Endothelial cell of umbilical vein (primary cell): ENCODE results near the gene MKLN1. TPM values are rescaled to one million over a fixed set of nuclear protein-coding genes. Genes with fewer than 3 reads are reported as not detected.

ENCODE experiments used
- BruUV-seq: library from RNA; stranded (reverse); fragments of 400-500 nt; replicated peaks from 2 replicates; lab custom pipeline; 2021; lab: Mats Ljungman, UMichigan
- CTCF ChIA-PET: fragments of 300-600, 350-600 bp; sonication (Branson Sonifier 250); formaldehyde crosslinking; loops from one replicate; lab custom pipeline; 2021; ENCODE audit warnings: antibody characterized with exemption, inconsistent platforms; lab: Charles Lee
- POLR2A ChIA-PET: fragments of 300-600, 350-600 bp; sonication (Branson Sonifier 250); formaldehyde crosslinking; loops from one replicate; lab custom pipeline; 2021; ENCODE audit warnings: antibody characterized with exemption, inconsistent platforms; lab: Charles Lee
- DNase-seq: peaks from one replicate; pipeline ENCODE4 v3.0.0-alpha.2; 2011; ENCODE audit warnings: low read depth, low spot score
- FAIRE-seq: peaks from 2 replicates; lab custom pipeline; 2011; peaks lifted over from hg19 to GRCh38; lab: Jason Lieb, UNC
- H2AFZ ChIP-seq: 2 replicates; pipeline ENCODE4 v1.6.0; 2012; ENCODE audit warnings: low read depth, low read length, control low read depth, inconsistent platforms
- H3K27ac ChIP-seq: 2 replicates; pipeline ENCODE4 v1.5.1; 2011; ENCODE audit warnings: low read depth, mild to moderate bottlenecking, control low read depth, low read length, moderate library complexity; ENCODE audit not compliant: insufficient read depth
- H3K27me3 ChIP-seq, 2 experiments: 2 replicates each; pipeline versions ENCODE4 v1.6.0 to v1.6.1; 2011; ENCODE audit warnings: low read length in 2 of 2, mixed read lengths in 1 of 2; ENCODE audit not compliant: control insufficient read depth in 2 of 2, insufficient read depth in 2 of 2
- H3K36me3 ChIP-seq, 2 experiments: 2 replicates in 1 of 2; 3 replicates in 1 of 2; pipeline ENCODE4 v1.5.1; 2011; ENCODE audit warnings: low read length in 2 of 2, mild to moderate bottlenecking in 1 of 2, moderate library complexity in 1 of 2; ENCODE audit not compliant: control insufficient read depth in 2 of 2, insufficient read depth in 2 of 2; ENCODE audit errors: extremely low read depth in 1 of 2
- H3K4me1 ChIP-seq: 3 replicates; pipeline ENCODE4 v1.5.1; 2011; ENCODE audit warnings: mild to moderate bottlenecking, low read length; ENCODE audit not compliant: control insufficient read depth, insufficient read depth; ENCODE audit errors: extremely low read depth
- H3K4me2 ChIP-seq: 2 replicates; pipeline ENCODE4 v1.6.1; 2011; ENCODE audit warnings: low read length, control low read depth, mixed read lengths; ENCODE audit not compliant: insufficient read depth
- H3K4me3 ChIP-seq, 3 experiments: fragments of 200-600 bp in 1 of 3; sonication (generic), shearing (Covaris generic) in 1 of 3; replicated peaks in 1 of 3; 2 replicates each; pipeline ENCODE4 v1.5.1; 2011 to 2016; ENCODE audit warnings: control low read depth in 3 of 3, low read length in 3 of 3, mild to moderate bottlenecking in 2 of 3, inconsistent platforms in 1 of 3, low read depth in 1 of 3, moderate library complexity in 1 of 3; ENCODE audit not compliant: insufficient read depth in 1 of 3
- H3K79me2 ChIP-seq: 2 replicates; pipeline ENCODE4 v1.6.0; 2012; ENCODE audit warnings: low read length, inconsistent platforms; ENCODE audit not compliant: control insufficient read depth, insufficient read depth
- H3K9ac ChIP-seq: replicated peaks from 2 replicates; pipeline ENCODE3; 2011; ENCODE audit warnings: low read length, control low read depth; ENCODE audit not compliant: insufficient read depth; ENCODE audit errors: extremely low read depth
- H3K9me1 ChIP-seq: replicated peaks from 3 replicates; pipeline ENCODE4 v1.6.0; 2011; ENCODE audit warnings: mild to moderate bottlenecking, low read length; ENCODE audit not compliant: control insufficient read depth, insufficient read depth; ENCODE audit errors: extremely low read depth
- H3K9me3 ChIP-seq: replicated peaks from 2 replicates; pipeline ENCODE4 v1.5.1; 2012; ENCODE audit warnings: low read length, inconsistent platforms; ENCODE audit not compliant: control insufficient read depth, insufficient read depth
- H4K20me1 ChIP-seq: replicated peaks from 2 replicates; pipeline ENCODE3; 2011; ENCODE audit warnings: mild to moderate bottlenecking, low read length; ENCODE audit not compliant: control insufficient read depth, insufficient read depth; ENCODE audit errors: extremely low read depth
- EZH2 ChIP-seq: IDR thresholded peaks from 2 replicates; pipeline ENCODE4 v1.6.1; 2012; ENCODE audit warnings: borderline replicate concordance, low read depth, mild to moderate bottlenecking, moderate library complexity, low read length, inconsistent platforms; ENCODE audit not compliant: severe bottlenecking
- FOS ChIP-seq: IDR thresholded peaks from 2 replicates; pipeline ENCODE4 v1.6.1; 2011; ENCODE audit warnings: mild to moderate bottlenecking, low read length, moderate library complexity, borderline replicate concordance; ENCODE audit not compliant: insufficient read depth
- GATA2 ChIP-seq: IDR thresholded peaks from 2 replicates; pipeline ENCODE4 v1.7.0; 2011; ENCODE audit warnings: low read depth, mild to moderate bottlenecking, moderate library complexity, mixed read lengths, low read length; ENCODE audit not compliant: insufficient read length, insufficient read depth
- JUN ChIP-seq: IDR thresholded peaks from 2 replicates; pipeline ENCODE4 v1.6.1; 2011; ENCODE audit warnings: borderline replicate concordance, low read depth; ENCODE audit not compliant: insufficient read length, insufficient read depth
- MYC ChIP-seq: IDR thresholded peaks from one replicate; pipeline ENCODE4 v1.6.1; 2011; ENCODE audit warnings: mild to moderate bottlenecking, low read depth, low read length
- POLR2A ChIP-seq: IDR thresholded peaks from 2 replicates; pipeline ENCODE4 v1.6.1; 2012; ENCODE audit warnings: low read depth, mild to moderate bottlenecking, control low read depth, low read length
- POLR2AphosphoS5 ChIP-seq: IDR thresholded peaks from 2 replicates; pipeline ENCODE4 v1.6.1; 2012; ENCODE audit warnings: low read depth, mild to moderate bottlenecking, control low read depth, low read length, moderate library complexity; ENCODE audit not compliant: insufficient read depth
- dilution Hi-C: fragments of 300-500 bp; cut with MboI; formaldehyde crosslinking; loops from one replicate; pipeline ENCODE4 v1.15.0; 2019; ENCODE audit warnings: low sequenced_read_pairs; ENCODE audit not compliant: extremely low pct_ligation_motif_present
- intact Hi-C: fragments of 100-400 bp; cut with micrococcal nuclease; formaldehyde crosslinking; loops from one replicate; pipeline ENCODE4 v1.10.0; 2022
- polyA plus RNA-seq, 4 experiments: library from polyadenylated mRNA; depleted of rRNA in 3 of 4; stranded (reverse) in 3 of 4; unstranded in 1 of 4; fragments of >200 nt; gene quantifications; 2 replicates each; pipeline versions ENCODE4 v1.2.1 to v1.2.3, GENCODE V29; 2011 to 2012; ENCODE audit warnings: missing spikeins in 1 of 4
- total RNA-seq: library from RNA; stranded (reverse); gene quantifications from 2 replicates; pipeline ENCODE4 v1.2.3, GENCODE V29; 2021
- TF ChIP-seq, protein P1 (sequence below), 2 donors: IDR thresholded peaks; 1 replicate in 1 of 2; 2 replicates in 1 of 2; pipeline ENCODE4 v1.5.1; 2011; ENCODE audit warnings: low read length in 2 of 2, mild to moderate bottlenecking in 2 of 2, moderate library complexity in 2 of 2, control low read depth in 1 of 2, inconsistent platforms in 1 of 2, low read depth in 1 of 2; ENCODE audit not compliant: insufficient read depth in 1 of 2; ENCODE audit errors: extremely low read depth in 1 of 2
- TF ChIP-seq, protein P2 (sequence below): IDR thresholded peaks from 2 replicates; pipeline ENCODE4 v1.6.1; 2011; ENCODE audit not compliant: insufficient read depth, insufficient read length

The MKLN1 gene
- total and polyA plus RNA-seq, 2 donors (not counting 3 experiments of a cell fraction or from before 2014, with no cell fraction given), result 12.2 to 32.1 TPM

DNA sequence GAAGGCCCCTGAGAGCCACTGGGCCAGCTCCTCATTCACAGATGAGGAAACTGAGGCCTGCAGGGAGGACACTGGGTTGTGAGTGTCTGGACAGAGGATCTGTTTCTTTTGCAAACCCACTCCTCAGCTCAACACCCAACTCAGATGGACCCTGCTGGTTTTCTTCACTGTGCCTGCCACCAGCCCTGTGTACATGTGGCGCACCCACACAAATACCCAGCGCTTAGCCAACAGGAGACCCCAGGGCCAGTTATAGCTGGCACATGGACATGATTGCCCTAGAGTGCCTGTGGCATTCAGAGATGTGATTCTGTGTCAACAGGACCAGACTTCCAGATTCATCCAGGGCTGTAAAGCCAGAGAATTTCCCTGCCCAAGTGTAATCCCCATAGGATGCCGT, 216.3 kb downstream of the MKLN1 start:
- no peak for FAIRE-seq
- peaks cover 88% of the 10 kb centered on the region for H3K79me2 ChIP-seq

More for the DNA sequence above, 216.3 kb downstream of the MKLN1 start:
- Histone ChIP-seq H3K4me3 (no peak overlapping the region), H3K9ac (no peak overlapping the region), H3K4me2 (no peak overlapping the region), H3K27ac (peak overlapping the region; percentile 32), H3K9me3 (no peaks in the 10 kb centered on the region), H3K4me1 (peaks cover 47% of the 10 kb centered on the region), H2AFZ (no peak overlapping the region), H3K27me3 (no peaks in the 10 kb centered on the region), H3K9me1 (no peaks in the 10 kb centered on the region), H4K20me1 (no peaks in the 10 kb centered on the region), H3K36me3 (no peaks in the 10 kb centered on the region)
- TF ChIP-seq MYC, result no peak
- TF ChIP-seq, protein P1, sequence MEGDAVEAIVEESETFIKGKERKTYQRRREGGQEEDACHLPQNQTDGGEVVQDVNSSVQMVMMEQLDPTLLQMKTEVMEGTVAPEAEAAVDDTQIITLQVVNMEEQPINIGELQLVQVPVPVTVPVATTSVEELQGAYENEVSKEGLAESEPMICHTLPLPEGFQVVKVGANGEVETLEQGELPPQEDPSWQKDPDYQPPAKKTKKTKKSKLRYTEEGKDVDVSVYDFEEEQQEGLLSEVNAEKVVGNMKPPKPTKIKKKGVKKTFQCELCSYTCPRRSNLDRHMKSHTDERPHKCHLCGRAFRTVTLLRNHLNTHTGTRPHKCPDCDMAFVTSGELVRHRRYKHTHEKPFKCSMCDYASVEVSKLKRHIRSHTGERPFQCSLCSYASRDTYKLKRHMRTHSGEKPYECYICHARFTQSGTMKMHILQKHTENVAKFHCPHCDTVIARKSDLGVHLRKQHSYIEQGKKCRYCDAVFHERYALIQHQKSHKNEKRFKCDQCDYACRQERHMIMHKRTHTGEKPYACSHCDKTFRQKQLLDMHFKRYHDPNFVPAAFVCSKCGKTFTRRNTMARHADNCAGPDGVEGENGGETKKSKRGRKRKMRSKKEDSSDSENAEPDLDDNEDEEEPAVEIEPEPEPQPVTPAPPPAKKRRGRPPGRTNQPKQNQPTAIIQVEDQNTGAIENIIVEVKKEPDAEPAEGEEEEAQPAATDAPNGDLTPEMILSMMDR (IDR thresholded peaks at IDR 0.05; ENCODE audit: extremely low read depth in 1 of 2, insufficient read depth in 1 of 2, low read depth in 1 of 2, low read length in 2 of 2), result no peak
- TF ChIP-seq FOS, result no peak
- TF ChIP-seq GATA2, result no peak
- no peak for TF ChIP-seq POLR2AphosphoS5
- TF ChIP-seq, protein P2, sequence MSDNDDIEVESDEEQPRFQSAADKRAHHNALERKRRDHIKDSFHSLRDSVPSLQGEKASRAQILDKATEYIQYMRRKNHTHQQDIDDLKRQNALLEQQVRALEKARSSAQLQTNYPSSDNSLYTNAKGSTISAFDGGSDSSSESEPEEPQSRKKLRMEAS, result no peak
- TF ChIP-seq JUN, result no peak
- no peak for TF ChIP-seq EZH2
- no peak for TF ChIP-seq POLR2A
- POLR2A ChIA-PET, result interaction anchor here (1.3 kb wide), 1 partner anchor 9 kb away, joined by 3 read pairs; no protein-coding TSS in a partner anchor
- BruUV-seq, result no TSS peak
- intact Hi-C loops (loop anchor here (2.0 kb wide), 2 partner anchors 15 to 31 kb away; no protein-coding TSS in a partner anchor), dilution Hi-C loops (no loop called here)
- DNase-seq, result no peak
- CTCF ChIA-PET, result interaction anchor here (1.0 to 4.7 kb wide), 5 partner anchors 9 to 111 kb away, joined by 3 to 29 read pairs (median 3); no protein-coding TSS in a partner anchor
